Neural progenitor cell (in vitro differentiated cells): ENCODE results near the gene ARHGEF40.

ENCODE experiments used
- EZH2 ChIP-seq: fragments of 200-600 bp; sonication (generic); IDR thresholded peaks from 2 replicates; pipeline ENCODE4 v1.6.1; 2017; ENCODE audit warnings: antibody characterized with exemption, mild to moderate bottlenecking, moderate library complexity
- TF ChIP-seq, protein P1 (sequence below): fragments of 200-600 bp; sonication (generic); IDR thresholded peaks from 2 replicates; pipeline ENCODE4 v1.5.1; 2017; ENCODE audit warnings: antibody characterized with exemption, mild to moderate bottlenecking

DNA sequence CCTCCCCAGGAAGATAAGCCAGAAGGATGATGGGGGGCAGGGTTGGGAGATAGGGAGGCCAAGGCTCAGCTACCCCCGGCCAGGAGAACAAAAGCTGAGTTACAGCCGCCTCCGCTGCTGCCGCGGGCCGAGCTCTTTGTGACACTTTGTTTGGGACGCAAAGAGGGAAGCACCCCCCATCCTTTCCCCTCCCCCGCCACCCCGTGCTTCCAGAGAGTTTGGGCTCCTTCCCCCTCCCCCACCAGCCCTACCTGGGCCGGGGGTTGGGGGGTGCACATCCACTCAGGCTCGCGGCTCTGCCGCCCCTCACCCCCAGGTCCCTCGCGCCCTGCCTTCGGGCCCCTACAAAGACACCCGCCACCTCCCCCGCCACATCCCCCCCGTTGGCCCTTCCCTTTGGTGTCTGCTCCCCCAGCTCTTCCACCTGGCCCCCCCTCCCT, 27.6 kb downstream of the ARHGEF40 start:
- TF ChIP-seq, protein P1, sequence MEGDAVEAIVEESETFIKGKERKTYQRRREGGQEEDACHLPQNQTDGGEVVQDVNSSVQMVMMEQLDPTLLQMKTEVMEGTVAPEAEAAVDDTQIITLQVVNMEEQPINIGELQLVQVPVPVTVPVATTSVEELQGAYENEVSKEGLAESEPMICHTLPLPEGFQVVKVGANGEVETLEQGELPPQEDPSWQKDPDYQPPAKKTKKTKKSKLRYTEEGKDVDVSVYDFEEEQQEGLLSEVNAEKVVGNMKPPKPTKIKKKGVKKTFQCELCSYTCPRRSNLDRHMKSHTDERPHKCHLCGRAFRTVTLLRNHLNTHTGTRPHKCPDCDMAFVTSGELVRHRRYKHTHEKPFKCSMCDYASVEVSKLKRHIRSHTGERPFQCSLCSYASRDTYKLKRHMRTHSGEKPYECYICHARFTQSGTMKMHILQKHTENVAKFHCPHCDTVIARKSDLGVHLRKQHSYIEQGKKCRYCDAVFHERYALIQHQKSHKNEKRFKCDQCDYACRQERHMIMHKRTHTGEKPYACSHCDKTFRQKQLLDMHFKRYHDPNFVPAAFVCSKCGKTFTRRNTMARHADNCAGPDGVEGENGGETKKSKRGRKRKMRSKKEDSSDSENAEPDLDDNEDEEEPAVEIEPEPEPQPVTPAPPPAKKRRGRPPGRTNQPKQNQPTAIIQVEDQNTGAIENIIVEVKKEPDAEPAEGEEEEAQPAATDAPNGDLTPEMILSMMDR = no peak
- no peak for TF ChIP-seq EZH2
